ENCODE results near the gene NEMP2.

NEMP2 gene

DNA sequence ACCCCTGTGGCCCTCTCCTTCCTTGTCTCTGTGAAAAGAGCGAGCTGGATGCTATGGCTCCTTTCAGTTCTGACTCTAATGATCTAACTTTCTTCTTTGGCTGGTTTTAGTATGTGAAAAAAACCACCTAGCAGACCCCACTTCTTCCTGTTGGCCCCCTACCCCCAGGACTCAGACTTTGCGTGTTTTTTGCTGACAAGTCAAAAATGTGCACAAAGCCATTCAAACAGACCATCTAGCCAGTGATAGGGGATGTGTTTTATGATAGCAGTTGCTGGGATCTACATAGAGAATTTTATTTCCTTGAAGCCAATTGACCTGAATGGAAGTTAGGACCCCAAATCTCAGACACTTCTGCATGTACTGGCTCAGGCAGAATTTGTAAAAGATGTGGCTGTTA is 77.3 kb downstream of the NEMP2 start:
- no peak for DNase-seq (ENCODE audit: low spot score)

DNA sequence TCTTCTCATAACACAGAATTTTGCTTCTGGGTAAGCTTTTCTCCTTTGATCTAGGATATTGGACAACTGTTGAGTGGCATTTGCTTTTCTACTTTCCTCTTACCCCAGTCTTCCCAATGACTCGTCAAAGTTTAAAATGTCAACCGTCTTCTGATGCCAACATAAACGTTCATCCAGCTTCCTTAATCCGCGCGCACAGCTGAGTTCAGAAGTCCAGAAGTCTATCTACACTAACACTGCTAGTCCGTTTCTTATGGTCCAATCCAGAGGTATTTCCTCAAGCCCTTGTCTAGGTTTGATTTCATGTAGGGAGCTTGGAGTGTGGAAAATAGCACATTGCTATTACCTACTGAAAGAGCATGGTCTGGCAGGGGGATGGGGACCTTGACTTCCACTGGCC is 77.7 kb downstream of the NEMP2 start:
- no peak for DNase-seq (ENCODE audit: low spot score)

DNA sequence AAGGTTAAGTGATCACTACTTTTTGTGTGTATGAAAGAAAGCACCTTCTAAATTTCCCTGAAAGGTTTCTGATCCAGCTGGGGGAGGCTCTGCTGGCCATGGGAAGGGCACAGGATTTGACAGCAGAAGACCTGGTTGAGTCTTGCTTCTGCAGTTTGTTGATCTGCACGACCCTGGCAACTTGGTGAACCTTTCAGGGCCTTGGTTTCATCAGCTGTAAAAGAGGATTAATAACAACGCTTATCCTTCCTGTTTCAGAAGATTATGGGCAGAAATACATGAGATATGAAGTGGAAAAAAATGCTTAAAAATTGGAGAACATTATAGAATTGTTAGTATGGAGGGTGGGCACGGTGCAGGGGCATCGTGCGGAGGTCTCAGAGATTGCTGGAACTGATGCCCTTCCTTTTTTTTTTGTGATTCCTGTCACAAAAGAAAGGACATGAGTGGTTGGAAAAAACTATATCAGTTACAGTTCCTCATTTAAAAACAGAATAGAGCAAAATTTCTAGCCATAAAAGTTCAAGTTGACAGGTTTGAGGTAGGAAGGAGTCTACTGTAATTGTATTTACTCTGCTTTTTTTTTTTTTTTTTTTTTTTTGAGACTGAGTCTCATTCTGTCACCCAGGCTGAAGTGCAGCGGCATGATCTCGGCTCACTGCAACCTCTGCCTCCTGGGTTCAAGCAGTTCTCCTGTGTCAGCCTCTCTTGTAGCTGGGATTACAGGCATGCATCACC is 79.0 kb downstream of the NEMP2 start:
- DNase-seq (ENCODE audit: low spot score) = no peak

DNA sequence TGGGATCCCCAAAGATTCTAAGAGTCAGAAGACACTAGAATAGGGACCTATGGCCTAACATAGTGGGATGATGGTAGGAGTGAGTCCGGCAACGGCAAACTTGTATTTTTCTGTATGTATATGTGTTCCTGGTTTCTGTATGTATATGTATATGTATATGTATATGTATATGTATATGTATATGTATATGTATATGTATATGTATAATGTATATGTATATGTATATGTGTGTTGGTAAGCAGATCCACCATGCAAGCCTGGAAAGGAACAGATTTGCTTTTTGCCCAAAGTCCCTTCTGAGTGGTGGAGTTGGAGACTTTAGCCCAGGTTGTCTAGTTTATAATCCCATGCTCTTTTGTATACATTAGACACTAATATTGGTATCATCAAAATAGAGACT is 79.7 kb downstream of the NEMP2 start:
- no peak for DNase-seq (ENCODE audit: low spot score)

Measured in hematopoietic multipotent progenitor cell treated with erythropoietin and hydrocortisone succinate and interleukin-3 and kit ligand, for 17 days (in vitro differentiated cells).